G401 (cell line): Measurements from ENCODE around the gene ARF5. TPM values are rescaled to one million over a fixed set of nuclear protein-coding genes. Genes with fewer than 3 reads are reported as not detected.

Source experiments
- DNase-seq: peaks from one replicate; pipeline ENCODE4 v3.0.0-alpha.2; 2015; ENCODE audit warnings: low spot score
- in situ Hi-C: cut with HindIII; loops from 2 replicates; pipeline ENCODE4 v1.10.0; 2016; ENCODE audit warnings: low sequenced_read_pairs, mixed read lengths
- total RNA-seq: library from RNA; depleted of rRNA; stranded (reverse); fragments of >200 nt; shearing (Covaris generic); gene quantifications from 2 replicates; pipeline ENCODE4 v1.2.3, GENCODE V29; 2014; rRNA removed

The ARF5 gene
- total RNA-seq, 1 experiment from 2014 or later: 459 TPM

GRCh38 chr7:127628445-127628844 lies 40.2 kb downstream of the ARF5 start:
- no peak for DNase-seq
- in situ Hi-C loops: no loop called here

GRCh38 chr7:127629268-127629854 lies 41.1 kb downstream of the ARF5 start:
- in situ Hi-C loops: no loop called here
- peak; percentile 11 for DNase-seq

- in situ Hi-C loops: no loop called here
These were observed 44.2 kb downstream of the ARF5 start for GRCh38 chr7:127632276-127632910.

GRCh38 chr7:127635659-127636285 lies 47.6 kb downstream of the ARF5 start:
- in situ Hi-C loops: no loop called here
- DNase-seq: no peak

More at GRCh38 chr7:127632276-127632910, 44.2 kb downstream of the ARF5 start:
- DNase-seq: no peak

GRCh38 chr7:127638197-127638596 lies 50.0 kb downstream of the ARF5 start:
- in situ Hi-C loops: no loop called here
- DNase-seq: no peak

Other genes with a start within 250 kb of the ARF5 start
- gene ZNF800, start 195.7 kb upstream of the ARF5 start, total RNA-seq: 8.1 and 9.4 TPM in 2 replicates
- gene GCC1, start 2.8 kb upstream of the ARF5 start, total RNA-seq: 12.0 and 19.4 TPM in 2 replicates
- 0.43 and 6.6 TPM in 2 replicates for gene FSCN3, start 5.3 kb downstream of the ARF5 start, total RNA-seq
- gene PAX4, start 29.7 kb downstream of the ARF5 start, total RNA-seq: not detected in 2 replicates
- gene SND1, start 63.8 kb downstream of the ARF5 start, total RNA-seq: 92.4 and 98.0 TPM in 2 replicates